ENCODE results near the gene ERLIN1. TPM values are rescaled to one million over a fixed set of nuclear protein-coding genes. Genes with fewer than 3 reads are reported as not detected.

ERLIN1 gene
- total RNA-seq, 3 donors from 2014 or later, result 33.4 to 57.9 (median 48.3) TPM

DNA sequence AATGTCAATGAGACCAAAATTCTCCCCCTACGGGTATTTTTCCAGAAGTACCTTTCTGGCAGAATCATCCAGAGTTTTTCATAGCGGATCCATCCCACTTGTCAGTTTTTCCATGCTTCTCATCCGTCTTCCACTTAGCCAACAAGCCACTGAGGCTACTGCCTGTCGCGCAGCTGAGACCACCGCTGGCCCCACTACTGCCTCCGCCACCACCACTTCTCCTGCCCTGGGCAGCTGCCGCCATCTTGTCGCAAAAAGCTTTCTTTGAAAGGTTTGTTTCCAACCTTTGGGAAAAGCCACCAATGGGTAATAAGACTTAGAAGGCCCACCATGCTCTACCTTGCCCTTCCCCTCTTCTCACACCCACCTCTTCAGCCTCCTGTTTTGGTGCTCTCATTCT is 42.1 kb downstream of the ERLIN1 start:
- Histone ChIP-seq H3K4me1 (ENCODE audit: low read depth) (no peaks in the 10 kb centered on the region), H3K4me3 (no peak overlapping the region), H3K9me3 (no peaks in the 10 kb centered on the region), H3K36me3 (ENCODE audit: low read depth) (no peaks in the 10 kb centered on the region)
- TF ChIP-seq, protein P1, sequence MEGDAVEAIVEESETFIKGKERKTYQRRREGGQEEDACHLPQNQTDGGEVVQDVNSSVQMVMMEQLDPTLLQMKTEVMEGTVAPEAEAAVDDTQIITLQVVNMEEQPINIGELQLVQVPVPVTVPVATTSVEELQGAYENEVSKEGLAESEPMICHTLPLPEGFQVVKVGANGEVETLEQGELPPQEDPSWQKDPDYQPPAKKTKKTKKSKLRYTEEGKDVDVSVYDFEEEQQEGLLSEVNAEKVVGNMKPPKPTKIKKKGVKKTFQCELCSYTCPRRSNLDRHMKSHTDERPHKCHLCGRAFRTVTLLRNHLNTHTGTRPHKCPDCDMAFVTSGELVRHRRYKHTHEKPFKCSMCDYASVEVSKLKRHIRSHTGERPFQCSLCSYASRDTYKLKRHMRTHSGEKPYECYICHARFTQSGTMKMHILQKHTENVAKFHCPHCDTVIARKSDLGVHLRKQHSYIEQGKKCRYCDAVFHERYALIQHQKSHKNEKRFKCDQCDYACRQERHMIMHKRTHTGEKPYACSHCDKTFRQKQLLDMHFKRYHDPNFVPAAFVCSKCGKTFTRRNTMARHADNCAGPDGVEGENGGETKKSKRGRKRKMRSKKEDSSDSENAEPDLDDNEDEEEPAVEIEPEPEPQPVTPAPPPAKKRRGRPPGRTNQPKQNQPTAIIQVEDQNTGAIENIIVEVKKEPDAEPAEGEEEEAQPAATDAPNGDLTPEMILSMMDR (IDR thresholded peaks at IDR 0.05), result no peak
- ATAC-seq, result no peak
- intact Hi-C loops (cut with DNase I, micrococcal nuclease), result no loop called here
- DNase-seq, result no peak

DNA sequence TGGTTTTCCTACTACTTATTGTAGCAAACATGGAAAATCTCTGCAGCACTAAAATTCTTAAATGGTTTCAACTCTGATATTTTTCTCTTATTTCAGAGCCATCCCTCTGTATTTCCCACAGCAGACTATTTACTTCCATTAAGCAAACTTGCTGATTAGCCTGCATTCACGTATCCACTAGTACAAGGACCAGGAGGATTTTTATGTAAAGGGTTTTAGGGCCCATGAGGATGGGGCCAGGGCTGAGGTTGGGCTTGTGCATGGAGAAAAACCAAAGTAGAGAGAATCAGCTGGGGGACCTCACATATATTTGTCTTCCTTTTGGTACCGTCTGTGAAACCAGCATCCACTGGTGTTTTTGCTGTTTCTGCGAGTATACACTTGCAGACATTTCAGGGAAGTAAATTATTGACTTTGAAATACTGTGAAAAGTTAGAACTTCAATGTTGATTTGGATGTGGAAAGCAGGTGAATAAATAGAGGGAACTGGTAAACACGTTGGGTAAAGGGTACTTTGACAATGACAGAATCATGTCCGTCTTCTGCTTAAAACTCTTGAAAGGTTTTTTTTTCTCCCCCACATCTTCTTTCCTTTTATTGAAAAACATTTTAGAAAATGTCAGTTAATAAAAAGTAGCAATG is 44.3 kb downstream of the ERLIN1 start:
- TF ChIP-seq, protein P1 (IDR thresholded peaks at IDR 0.05), result no peak
- DNase-seq, result no peak
- Histone ChIP-seq H3K36me3 (ENCODE audit: low read depth) (no peaks in the 10 kb centered on the region), H3K9me3 (no peaks in the 10 kb centered on the region), H3K4me1 (ENCODE audit: low read depth) (no peaks in the 10 kb centered on the region), H3K4me3 (no peak overlapping the region)
- no peak for ATAC-seq
- intact Hi-C loops (cut with DNase I, micrococcal nuclease), result no loop called here

DNA sequence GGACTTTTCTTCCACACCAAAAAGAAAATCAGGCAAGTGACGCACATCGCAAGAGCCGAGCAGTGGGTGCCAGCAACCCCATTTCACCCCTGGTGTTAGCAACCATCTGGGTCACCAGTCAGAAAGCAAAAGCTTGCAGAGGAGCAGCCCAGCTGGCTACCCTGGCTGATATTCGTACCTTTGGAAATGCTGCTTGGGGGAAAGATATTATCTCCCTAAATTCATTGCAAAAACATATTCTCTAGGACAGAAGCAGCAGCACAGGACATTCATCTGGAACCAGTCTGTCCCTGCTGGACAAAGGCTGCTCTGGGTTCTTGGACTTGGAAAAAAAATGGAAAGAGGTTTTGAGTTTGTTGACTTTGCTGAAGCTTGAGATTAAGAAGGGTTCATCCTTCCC is 45.8 kb downstream of the ERLIN1 start:
- Histone ChIP-seq H3K4me3 (no peak overlapping the region), H3K4me1 (ENCODE audit: low read depth) (no peaks in the 10 kb centered on the region), H3K9me3 (no peaks in the 10 kb centered on the region), H3K36me3 (ENCODE audit: low read depth) (no peaks in the 10 kb centered on the region)
- TF ChIP-seq, protein P1 (IDR thresholded peaks at IDR 0.05), result no peak
- ATAC-seq, result no peak
- intact Hi-C loops (cut with DNase I, micrococcal nuclease), result no loop called here
- no peak for DNase-seq

DNA sequence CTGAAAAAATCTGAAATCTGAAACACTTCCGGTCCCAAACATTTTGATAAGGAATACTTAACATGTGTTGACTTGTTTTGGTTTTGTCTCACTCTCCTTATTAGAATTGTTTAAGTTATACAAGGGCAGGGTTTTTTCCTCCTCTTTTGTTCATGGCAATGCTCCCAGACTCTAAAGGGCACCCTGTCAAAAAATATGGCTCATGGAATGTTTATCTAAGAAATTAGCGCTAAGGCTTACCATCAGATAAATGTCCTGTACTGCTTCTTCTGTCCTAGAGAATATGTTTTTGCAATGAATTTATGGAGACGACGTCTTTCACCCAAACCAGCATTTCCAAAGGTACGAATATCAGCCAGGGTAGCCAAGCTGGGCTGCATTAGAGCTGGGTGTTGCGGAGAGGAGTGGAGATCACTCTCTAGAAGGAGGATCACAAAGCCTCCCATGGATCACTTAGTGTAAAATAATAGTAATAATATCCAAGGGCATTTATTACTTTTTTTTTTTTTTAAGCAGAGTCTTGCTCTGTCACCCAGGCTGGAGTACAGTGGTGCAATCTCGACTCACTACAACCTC is 46.8 kb downstream of the ERLIN1 start:
- TF ChIP-seq, protein P1 (IDR thresholded peaks at IDR 0.05), result no peak
- Histone ChIP-seq H3K9me3 (peaks cover 4% of the 10 kb centered on the region), H3K4me3 (no peak overlapping the region), H3K4me1 (ENCODE audit: low read depth) (no peaks in the 10 kb centered on the region), H3K36me3 (ENCODE audit: low read depth) (no peaks in the 10 kb centered on the region)
- intact Hi-C loops (cut with DNase I, micrococcal nuclease), result no loop called here
- ATAC-seq (no peak), DNase-seq (no peak)

DNA sequence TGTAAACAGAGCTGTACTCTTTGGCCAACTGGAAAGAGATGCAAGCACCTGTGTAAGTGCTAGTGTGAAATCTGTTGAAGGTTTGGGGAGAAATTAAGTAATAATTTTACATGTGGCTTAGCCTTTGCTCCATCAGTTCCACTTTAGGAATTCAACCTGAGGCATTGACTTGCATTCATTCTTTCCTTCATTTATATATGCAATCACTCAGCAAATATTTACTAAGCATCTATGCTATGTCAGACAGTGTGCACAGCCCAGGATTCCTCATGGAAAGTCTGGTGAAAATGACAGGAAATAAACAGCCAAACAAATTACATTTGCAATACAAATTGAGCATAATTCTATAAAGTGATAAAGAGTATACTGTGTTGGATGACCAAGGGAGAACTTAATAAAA is 50.3 kb downstream of the ERLIN1 start:
- TF ChIP-seq, protein P1 (IDR thresholded peaks at IDR 0.05), result no peak
- DNase-seq (no peak), ATAC-seq (no peak)
- Histone ChIP-seq H3K4me1 (ENCODE audit: low read depth) (no peaks in the 10 kb centered on the region), H3K36me3 (ENCODE audit: low read depth) (no peaks in the 10 kb centered on the region), H3K4me3 (no peak overlapping the region), H3K9me3 (peaks cover 4% of the 10 kb centered on the region)
- intact Hi-C loops (cut with DNase I, micrococcal nuclease), result no loop called here

Measured in mucosa of descending colon (tissue), 3 donors.